Measurements from ENCODE around the gene SLBP.

Gene SLBP

DNA sequence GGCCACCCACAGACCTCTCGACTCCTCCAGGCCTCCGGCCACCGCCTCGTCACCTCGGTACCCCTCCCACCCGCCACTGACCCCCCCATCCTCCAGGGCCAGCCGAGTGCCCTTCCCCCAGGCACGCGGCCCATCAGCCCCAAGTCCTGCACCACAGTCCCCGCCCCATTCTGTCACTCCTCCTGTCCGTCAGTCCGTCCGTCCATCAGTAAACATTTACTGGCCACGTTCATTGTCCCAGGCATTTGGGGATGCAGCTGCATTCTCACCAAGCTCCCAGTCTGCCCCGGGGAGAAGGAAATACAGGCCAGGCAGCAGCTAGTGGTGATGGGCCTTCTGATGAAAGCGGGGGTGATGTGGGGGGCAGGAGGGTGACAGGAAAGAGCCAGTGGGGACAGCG is 45.7 kb upstream of the SLBP start:
- no peak for DNase-seq
- CTCF ChIA-PET = interaction anchor here (1.1 to 3.7 kb wide), 5 partner anchors 10 to 51 kb away, joined by 3 to 18 read pairs (median 4); no protein-coding TSS in a partner anchor
- H3K27me3 ChIP-seq (replicated peaks in 2 of 5; ENCODE audit: control insufficient read depth in 4 of 5, insufficient read depth in 5 of 5, low read length in 4 of 5) = no peaks in the 10 kb centered on the region
- POLR2A ChIA-PET = no interaction called here
- no peaks in the 10 kb centered on the region for H3K36me3 ChIP-seq (ENCODE audit: control insufficient read depth in 4 of 4, insufficient read depth in 4 of 4, low read length in 3 of 4)
- H3K9me3 ChIP-seq (ENCODE audit: control extremely low read depth in 1 of 5, control insufficient read depth in 4 of 5, insufficient read depth in 2 of 5, low read depth in 1 of 5, low read length in 4 of 5) = no peaks in the 10 kb centered on the region
- WGBS (ENCODE audit: insufficient coverage) = 93% methylated on average over 11 of the region's 17 CpGs
- peaks cover 0 to 56% (median 47%) of the 10 kb centered on the region in 4 experiments for H3K4me1 ChIP-seq (ENCODE audit: control extremely low read depth in 1 of 4, control insufficient read depth in 4 of 4, insufficient read depth in 4 of 4, low read length in 3 of 4)
- H3K27ac ChIP-seq (ENCODE audit: insufficient read depth in 1 of 2, low read depth in 1 of 2, low read length in 2 of 2, poor library complexity in 1 of 2, severe bottlenecking in 2 of 2) = no peak overlapping the region
- H3K4me3 ChIP-seq (ENCODE audit: control insufficient read depth in 1 of 7, extremely low read depth in 1 of 7, insufficient read depth in 4 of 7, low read depth in 2 of 7, low read length in 6 of 7) = no peak overlapping the region

DNA sequence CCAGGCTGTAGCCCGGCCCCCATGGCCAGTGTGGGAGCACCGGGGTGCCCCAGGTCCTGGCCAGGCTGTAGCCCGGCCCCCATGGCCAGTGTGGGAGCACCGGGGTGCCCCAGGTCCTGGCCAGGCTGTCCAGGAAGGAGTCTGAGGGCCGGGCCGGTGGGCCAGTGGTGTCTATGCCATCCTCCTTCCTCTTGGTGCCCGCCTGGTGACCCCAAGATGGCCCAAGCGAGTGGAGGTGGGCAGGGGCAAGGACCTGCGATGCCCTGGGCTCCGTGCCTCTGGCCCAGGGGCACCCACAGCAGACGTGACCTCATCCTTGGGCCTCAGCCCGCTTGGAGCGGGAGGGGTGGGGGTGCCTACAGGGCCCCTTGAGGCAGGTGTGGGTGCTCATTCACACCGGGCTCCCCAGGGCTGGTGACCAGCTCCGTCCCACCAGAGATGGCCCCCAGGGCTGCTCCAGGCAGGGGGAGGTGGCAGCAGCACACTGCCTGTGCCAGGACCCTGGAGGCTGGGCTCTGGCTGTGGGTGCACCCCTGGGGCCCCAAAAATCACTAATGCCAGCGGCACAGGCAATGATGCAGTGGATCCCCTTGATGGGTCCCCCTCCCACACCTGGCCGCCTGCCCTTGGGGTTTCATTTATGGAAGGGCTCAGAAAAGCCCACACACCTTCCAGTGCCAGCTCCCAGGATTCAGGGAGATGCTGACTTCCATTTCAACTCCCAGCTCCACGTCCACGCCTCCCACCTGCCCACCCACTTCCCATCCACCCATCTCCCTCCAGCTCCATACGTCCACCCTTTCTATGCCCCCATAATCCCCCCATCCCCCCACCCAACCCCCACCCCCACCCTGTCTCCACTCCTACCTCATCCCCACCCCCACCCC is 45.0 kb upstream of the SLBP start:
- ChIA-PET CTCF (interaction anchor here (0.6 to 3.7 kb wide), 6 partner anchors 8 to 86 kb away, joined by 3 to 18 read pairs (median 3); no protein-coding TSS in a partner anchor), POLR2A (no interaction called here)
- peaks cover 0 to 63% (median 53%) of the 10 kb centered on the region in 4 experiments for H3K4me1 ChIP-seq (ENCODE audit: control extremely low read depth in 1 of 4, control insufficient read depth in 4 of 4, insufficient read depth in 4 of 4, low read length in 3 of 4)
- H3K9me3 ChIP-seq (ENCODE audit: control extremely low read depth in 1 of 5, control insufficient read depth in 4 of 5, insufficient read depth in 2 of 5, low read depth in 1 of 5, low read length in 4 of 5) = no peaks in the 10 kb centered on the region
- no peak overlapping the region for H3K27ac ChIP-seq (ENCODE audit: insufficient read depth in 1 of 2, low read depth in 1 of 2, low read length in 2 of 2, poor library complexity in 1 of 2, severe bottlenecking in 2 of 2)
- no peak for DNase-seq
- 89% methylated on average over 15 of the region's 20 CpGs for WGBS (ENCODE audit: insufficient coverage)
- no peaks in the 10 kb centered on the region for H3K36me3 ChIP-seq (ENCODE audit: control insufficient read depth in 4 of 4, insufficient read depth in 4 of 4, low read length in 3 of 4)
- no peaks in the 10 kb centered on the region for H3K27me3 ChIP-seq (replicated peaks in 2 of 5; ENCODE audit: control insufficient read depth in 4 of 5, insufficient read depth in 5 of 5, low read length in 4 of 5)
- no peak overlapping the region for H3K4me3 ChIP-seq (ENCODE audit: control insufficient read depth in 1 of 7, extremely low read depth in 1 of 7, insufficient read depth in 4 of 7, low read depth in 2 of 7, low read length in 6 of 7)

DNA sequence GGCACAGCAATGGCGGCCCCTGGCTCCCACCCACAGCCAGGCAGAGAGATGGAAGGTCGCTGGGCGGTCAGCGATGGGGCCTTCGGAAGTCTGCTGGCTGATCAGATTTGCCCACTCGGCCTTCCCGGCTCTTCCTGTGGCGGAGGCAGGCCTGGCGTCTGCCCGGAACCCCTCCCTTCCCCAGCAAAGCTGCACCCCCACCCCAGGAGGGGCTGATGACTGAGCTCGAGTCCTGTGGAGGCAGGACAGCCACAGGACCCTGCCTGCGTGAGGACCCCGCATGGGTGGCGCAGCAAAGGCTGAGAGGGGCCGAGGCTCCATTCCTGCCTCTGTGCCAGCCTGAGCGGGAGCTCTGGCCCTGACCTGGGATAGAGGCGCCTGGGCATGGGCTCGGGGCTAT is 44.0 kb upstream of the SLBP start:
- DNase-seq = no peak
- CTCF ChIA-PET = interaction anchor here (0.6 to 3.2 kb wide), 6 partner anchors 8 to 85 kb away, joined by 3 to 23 read pairs (median 8); no protein-coding TSS in a partner anchor
- H3K27ac ChIP-seq (ENCODE audit: insufficient read depth in 1 of 2, low read depth in 1 of 2, low read length in 2 of 2, poor library complexity in 1 of 2, severe bottlenecking in 2 of 2) = no peak overlapping the region
- peaks cover 0 to 73% (median 64%) of the 10 kb centered on the region in 4 experiments for H3K4me1 ChIP-seq (ENCODE audit: control extremely low read depth in 1 of 4, control insufficient read depth in 4 of 4, insufficient read depth in 4 of 4, low read length in 3 of 4)
- POLR2A ChIA-PET = no interaction called here
- no peaks in the 10 kb centered on the region for H3K27me3 ChIP-seq (replicated peaks in 2 of 5; ENCODE audit: control insufficient read depth in 4 of 5, insufficient read depth in 5 of 5, low read length in 4 of 5)
- no peak overlapping the region for H3K4me3 ChIP-seq (ENCODE audit: control insufficient read depth in 1 of 7, extremely low read depth in 1 of 7, insufficient read depth in 4 of 7, low read depth in 2 of 7, low read length in 6 of 7)
- H3K9me3 ChIP-seq (ENCODE audit: control extremely low read depth in 1 of 5, control insufficient read depth in 4 of 5, insufficient read depth in 2 of 5, low read depth in 1 of 5, low read length in 4 of 5) = no peaks in the 10 kb centered on the region
- no peaks in the 10 kb centered on the region for H3K36me3 ChIP-seq (ENCODE audit: control insufficient read depth in 4 of 4, insufficient read depth in 4 of 4, low read length in 3 of 4)
- WGBS (ENCODE audit: insufficient coverage) = 71% methylated on average over 9 of the region's 18 CpGs

DNA sequence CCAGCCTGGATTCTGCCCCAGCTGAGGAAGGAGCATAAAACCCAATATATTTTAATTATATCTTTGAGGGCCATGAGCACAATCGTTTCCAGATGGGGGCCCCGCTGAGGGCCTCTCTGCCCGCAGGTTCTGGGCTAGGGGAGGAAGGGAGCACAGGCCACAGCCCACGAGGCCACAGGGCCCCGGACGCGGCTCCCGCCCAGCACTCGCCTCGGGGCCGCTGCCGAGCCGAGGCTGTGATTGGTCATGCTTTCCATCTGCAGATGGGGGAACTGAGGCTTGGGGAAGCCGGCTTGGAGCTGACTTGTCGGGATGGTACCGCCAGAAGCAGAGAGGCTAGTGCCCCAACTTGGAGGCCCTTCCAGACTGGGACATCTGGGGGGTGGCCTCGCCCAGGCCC is 43.2 kb upstream of the SLBP start:
- CTCF ChIA-PET = interaction anchor here (1.4 to 3.2 kb wide), 5 partner anchors 10 to 144 kb away, joined by 3 to 23 read pairs (median 8); no protein-coding TSS in a partner anchor
- no peak for DNase-seq
- H3K36me3 ChIP-seq (ENCODE audit: control insufficient read depth in 4 of 4, insufficient read depth in 4 of 4, low read length in 3 of 4) = no peaks in the 10 kb centered on the region
- peaks cover 0 to 71% (median 65%) of the 10 kb centered on the region in 4 experiments for H3K4me1 ChIP-seq (ENCODE audit: control extremely low read depth in 1 of 4, control insufficient read depth in 4 of 4, insufficient read depth in 4 of 4, low read length in 3 of 4)
- H3K27ac ChIP-seq (ENCODE audit: insufficient read depth in 1 of 2, low read depth in 1 of 2, low read length in 2 of 2, poor library complexity in 1 of 2, severe bottlenecking in 2 of 2) = no peak overlapping the region
- H3K27me3 ChIP-seq (replicated peaks in 2 of 5; ENCODE audit: control insufficient read depth in 4 of 5, insufficient read depth in 5 of 5, low read length in 4 of 5) = no peaks in the 10 kb centered on the region
- no peaks in the 10 kb centered on the region for H3K9me3 ChIP-seq (ENCODE audit: control extremely low read depth in 1 of 5, control insufficient read depth in 4 of 5, insufficient read depth in 2 of 5, low read depth in 1 of 5, low read length in 4 of 5)
- H3K4me3 ChIP-seq (ENCODE audit: control insufficient read depth in 1 of 7, extremely low read depth in 1 of 7, insufficient read depth in 4 of 7, low read depth in 2 of 7, low read length in 6 of 7) = no peak overlapping the region
- 81% methylated on average over 14 of the region's 17 CpGs for WGBS (ENCODE audit: insufficient coverage)
- POLR2A ChIA-PET = no interaction called here

DNA sequence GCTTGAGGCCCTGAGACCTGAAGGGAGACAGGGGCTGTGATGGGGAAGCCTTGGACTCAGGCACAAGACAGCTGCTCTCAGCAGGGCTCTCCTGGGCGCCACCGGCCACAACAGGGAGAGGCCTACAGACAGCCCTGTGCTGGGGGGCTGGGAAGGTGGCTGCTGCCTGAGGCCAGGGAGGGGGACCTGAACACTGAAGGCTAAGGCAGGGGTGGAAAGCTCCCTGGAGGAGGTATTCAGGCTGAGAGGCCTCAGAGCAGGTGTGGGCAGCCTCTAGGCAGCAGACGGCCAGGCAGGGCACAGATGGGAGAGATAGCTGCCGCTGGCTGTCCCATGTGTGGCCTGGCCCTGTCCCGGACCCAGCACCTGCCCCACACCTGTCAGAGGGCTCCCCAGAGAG is 42.2 kb upstream of the SLBP start:
- ChIA-PET CTCF (interaction anchor here (1.4 to 3.2 kb wide), 5 partner anchors 9 to 145 kb away, joined by 3 to 23 read pairs (median 8); no protein-coding TSS in a partner anchor), POLR2A (no interaction called here)
- H3K4me3 ChIP-seq (ENCODE audit: control insufficient read depth in 1 of 7, extremely low read depth in 1 of 7, insufficient read depth in 4 of 7, low read depth in 2 of 7, low read length in 6 of 7) = no peak overlapping the region
- WGBS (ENCODE audit: insufficient coverage) = 84% methylated on average over 5 of the region's 5 CpGs
- H3K27ac ChIP-seq (ENCODE audit: insufficient read depth in 1 of 2, low read depth in 1 of 2, low read length in 2 of 2, poor library complexity in 1 of 2, severe bottlenecking in 2 of 2) = no peak overlapping the region
- no peaks in the 10 kb centered on the region for H3K9me3 ChIP-seq (ENCODE audit: control extremely low read depth in 1 of 5, control insufficient read depth in 4 of 5, insufficient read depth in 2 of 5, low read depth in 1 of 5, low read length in 4 of 5)
- H3K36me3 ChIP-seq (ENCODE audit: control insufficient read depth in 4 of 4, insufficient read depth in 4 of 4, low read length in 3 of 4) = no peaks in the 10 kb centered on the region
- H3K4me1 ChIP-seq (ENCODE audit: control extremely low read depth in 1 of 4, control insufficient read depth in 4 of 4, insufficient read depth in 4 of 4, low read length in 3 of 4) = peaks cover 0 to 65% (median 58%) of the 10 kb centered on the region in 4 experiments
- H3K27me3 ChIP-seq (replicated peaks in 2 of 5; ENCODE audit: control insufficient read depth in 4 of 5, insufficient read depth in 5 of 5, low read length in 4 of 5) = no peaks in the 10 kb centered on the region
- no peak for DNase-seq

DNA sequence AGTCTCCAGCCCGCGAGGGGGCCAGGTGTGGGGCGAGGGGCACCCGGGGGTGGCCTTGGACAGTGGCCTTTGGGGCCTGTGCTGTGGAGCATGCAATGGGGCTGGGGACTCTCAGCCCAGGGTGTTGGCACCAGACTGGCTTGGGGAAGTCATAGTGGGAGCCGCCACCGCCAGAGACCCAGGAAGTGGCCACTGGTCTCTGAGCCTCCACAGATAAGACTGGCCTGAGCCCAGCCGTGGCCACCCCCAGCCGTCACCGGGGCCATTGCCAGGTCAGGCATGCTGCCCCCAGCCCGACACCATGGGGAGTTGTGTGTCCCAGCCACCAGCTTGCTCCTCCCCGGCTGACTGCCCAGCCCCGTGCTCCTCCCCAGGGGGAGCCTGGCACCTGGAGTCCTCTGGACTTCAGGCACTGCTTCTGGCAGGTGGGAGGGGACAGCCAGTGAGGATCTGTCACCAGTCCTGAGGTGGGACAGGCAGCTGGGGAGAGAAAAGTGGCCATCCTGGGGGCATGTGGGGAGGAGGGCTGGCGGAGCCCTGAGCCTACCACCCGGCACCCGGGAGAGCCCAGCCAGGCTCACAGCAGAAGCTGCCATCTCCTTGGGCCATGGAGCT is 41.7 kb upstream of the SLBP start:
- ChIA-PET POLR2A (no interaction called here), CTCF (interaction anchor here (1.6 to 3.2 kb wide), 2 partner anchors 33 to 56 kb away, joined by 3 to 23 read pairs; no protein-coding TSS in a partner anchor)
- Histone ChIP-seq H3K27ac (ENCODE audit: insufficient read depth in 1 of 2, low read depth in 1 of 2, low read length in 2 of 2, poor library complexity in 1 of 2, severe bottlenecking in 2 of 2) (no peak overlapping the region), H3K36me3 (ENCODE audit: control insufficient read depth in 4 of 4, insufficient read depth in 4 of 4, low read length in 3 of 4) (no peaks in the 10 kb centered on the region), H3K9me3 (ENCODE audit: control extremely low read depth in 1 of 5, control insufficient read depth in 4 of 5, insufficient read depth in 2 of 5, low read depth in 1 of 5, low read length in 4 of 5) (no peaks in the 10 kb centered on the region), H3K4me1 (ENCODE audit: control extremely low read depth in 1 of 4, control insufficient read depth in 4 of 4, insufficient read depth in 4 of 4, low read length in 3 of 4) (peaks cover 0 to 66% (median 58%) of the 10 kb centered on the region in 4 experiments), H3K4me3 (ENCODE audit: control insufficient read depth in 1 of 7, extremely low read depth in 1 of 7, insufficient read depth in 4 of 7, low read depth in 2 of 7, low read length in 6 of 7) (no peak overlapping the region), H3K27me3 (replicated peaks in 2 of 5; ENCODE audit: control insufficient read depth in 4 of 5, insufficient read depth in 5 of 5, low read length in 4 of 5) (no peaks in the 10 kb centered on the region)
- WGBS (ENCODE audit: insufficient coverage) = 93% methylated on average over 15 of the region's 15 CpGs
- no peak for DNase-seq

DNA sequence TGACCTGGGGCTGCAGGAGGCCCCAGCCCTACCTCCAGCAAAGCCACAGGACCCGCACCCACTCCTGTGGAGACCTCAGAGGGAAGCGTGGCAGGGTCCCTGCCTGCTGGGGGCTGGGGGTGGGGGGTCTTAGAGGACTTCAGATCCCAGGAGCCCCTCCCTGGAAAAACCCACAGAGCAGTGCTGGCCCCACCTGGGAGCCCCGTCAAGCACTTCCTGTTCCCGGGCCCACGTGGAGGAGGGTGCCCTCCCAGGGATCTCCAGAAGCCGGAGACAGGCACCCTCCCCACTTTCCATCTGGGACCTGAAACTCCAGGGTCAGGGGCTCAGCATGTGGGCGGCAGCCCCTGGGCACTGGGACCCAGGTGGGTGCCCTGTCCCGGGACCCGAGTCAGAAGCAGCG is 41.2 kb upstream of the SLBP start:
- no peak overlapping the region for H3K4me3 ChIP-seq (ENCODE audit: control insufficient read depth in 1 of 7, extremely low read depth in 1 of 7, insufficient read depth in 4 of 7, low read depth in 2 of 7, low read length in 6 of 7)
- H3K4me1 ChIP-seq (ENCODE audit: control extremely low read depth in 1 of 4, control insufficient read depth in 4 of 4, insufficient read depth in 4 of 4, low read length in 3 of 4) = peaks cover 0 to 69% (median 60%) of the 10 kb centered on the region in 4 experiments
- ChIA-PET CTCF (interaction anchor here (0.8 to 3.2 kb wide), 2 partner anchors 56 to 152 kb away, joined by 3 to 23 read pairs; no protein-coding TSS in a partner anchor), POLR2A (no interaction called here)
- H3K27me3 ChIP-seq (replicated peaks in 2 of 5; ENCODE audit: control insufficient read depth in 4 of 5, insufficient read depth in 5 of 5, low read length in 4 of 5) = no peaks in the 10 kb centered on the region
- 59% methylated on average over 7 of the region's 10 CpGs for WGBS (ENCODE audit: insufficient coverage)
- no peak for DNase-seq
- H3K36me3 ChIP-seq (ENCODE audit: control insufficient read depth in 4 of 4, insufficient read depth in 4 of 4, low read length in 3 of 4) = no peaks in the 10 kb centered on the region
- H3K27ac ChIP-seq (ENCODE audit: insufficient read depth in 1 of 2, low read depth in 1 of 2, low read length in 2 of 2, poor library complexity in 1 of 2, severe bottlenecking in 2 of 2) = no peak overlapping the region
- H3K9me3 ChIP-seq (ENCODE audit: control extremely low read depth in 1 of 5, control insufficient read depth in 4 of 5, insufficient read depth in 2 of 5, low read depth in 1 of 5, low read length in 4 of 5) = no peaks in the 10 kb centered on the region

Measured in common myeloid progenitor, CD34-positive (primary cell).